H9 (cell line): ENCODE data around the gene UVRAG. TPM values are rescaled to one million over a fixed set of nuclear protein-coding genes. Genes with fewer than 3 reads are reported as not detected.

Experiments used
- DNase-seq: peaks from one replicate; pipeline ENCODE4 v3.0.0-alpha.2; 2017
- H2AFZ ChIP-seq: one replicate; pipeline ENCODE4 v1.6.1; 2013; ENCODE audit warnings: mild to moderate bottlenecking, low read length, control low read depth, moderate library complexity
- H2AK5ac ChIP-seq: 2 replicates; pipeline ENCODE4 v1.6.1; 2013; ENCODE audit warnings: low read length, control low read depth, mixed read lengths; ENCODE audit not compliant: insufficient read length
- H2BK120ac ChIP-seq: one replicate; pipeline ENCODE4 v1.6.1; 2013; ENCODE audit warnings: low read depth, mild to moderate bottlenecking, low read length, control low read depth, inconsistent platforms; ENCODE audit not compliant: poor library complexity, severe bottlenecking
- H2BK12ac ChIP-seq: 2 replicates; pipeline ENCODE4 v1.6.1; 2013; ENCODE audit warnings: low read length, control low read depth, mixed read lengths, low read depth; ENCODE audit not compliant: insufficient read length
- H2BK15ac ChIP-seq: 2 replicates; pipeline ENCODE4 v1.6.1; 2013; ENCODE audit warnings: low read depth, low read length, control low read depth
- H2BK20ac ChIP-seq: one replicate; pipeline ENCODE4 v1.6.1; 2013; ENCODE audit warnings: low read depth, mild to moderate bottlenecking, low read length, control low read depth, inconsistent platforms; ENCODE audit not compliant: poor library complexity, severe bottlenecking
- H2BK5ac ChIP-seq: 2 replicates; pipeline ENCODE4 v1.6.1; 2013; ENCODE audit warnings: low read length, control low read depth, mixed read lengths; ENCODE audit not compliant: insufficient read length
- H3K14ac ChIP-seq: 2 replicates; pipeline ENCODE4 v1.6.1; 2013; ENCODE audit warnings: low read length, control low read depth; ENCODE audit not compliant: insufficient read depth
- H3K18ac ChIP-seq: 2 replicates; pipeline ENCODE4 v1.6.1; 2013; ENCODE audit warnings: low read depth, mild to moderate bottlenecking, mixed read lengths, low read length, control low read depth; ENCODE audit not compliant: insufficient read length
- H3K23ac ChIP-seq: 2 replicates; pipeline ENCODE4 v1.6.1; 2013; ENCODE audit warnings: low read length, control low read depth, mixed read lengths, low read depth; ENCODE audit not compliant: insufficient read length
- H3K23me2 ChIP-seq: 2 replicates; pipeline ENCODE4 v1.6.1; 2013; ENCODE audit warnings: low read depth, mild to moderate bottlenecking, mixed read lengths, low read length, control low read depth; ENCODE audit not compliant: insufficient read length, poor library complexity, severe bottlenecking
- H3K27ac ChIP-seq: 2 replicates; pipeline ENCODE4 v1.5.1; 2013; ENCODE audit warnings: low read length, control low read depth, mixed read lengths, low read depth; ENCODE audit not compliant: insufficient read length
- H3K27me3 ChIP-seq: 2 replicates; pipeline ENCODE4 v1.6.1; 2013; ENCODE audit warnings: low read length, control low read depth, inconsistent platforms; ENCODE audit not compliant: insufficient read depth
- H3K4ac ChIP-seq: 2 replicates; pipeline ENCODE4 v1.6.1; 2013; ENCODE audit warnings: low read depth, mild to moderate bottlenecking, control low read depth, inconsistent platforms, low read length, moderate library complexity
- H3K4me1 ChIP-seq: 2 replicates; pipeline ENCODE4 v1.6.1; 2013; ENCODE audit warnings: low read length, control low read depth, inconsistent platforms; ENCODE audit not compliant: insufficient read depth
- H3K4me2 ChIP-seq: 2 replicates; pipeline ENCODE4 v1.6.1; 2013; ENCODE audit warnings: low read length, control low read depth, mixed read lengths; ENCODE audit not compliant: insufficient read length, insufficient read depth
- H3K56ac ChIP-seq: 2 replicates; pipeline ENCODE4 v1.6.1; 2013; ENCODE audit warnings: low read depth, mild to moderate bottlenecking, mixed read lengths, low read length, control low read depth; ENCODE audit not compliant: insufficient read length
- H3K79me1 ChIP-seq: 2 replicates; pipeline ENCODE4 v1.6.1; 2013; ENCODE audit warnings: low read depth, mild to moderate bottlenecking, moderate library complexity, low read length, control low read depth, inconsistent platforms; ENCODE audit not compliant: insufficient read depth, poor library complexity, severe bottlenecking
- H3K79me2 ChIP-seq: 2 replicates; pipeline ENCODE4 v1.6.1; 2013; ENCODE audit warnings: low read length, control low read depth, inconsistent platforms; ENCODE audit not compliant: insufficient read depth
- H3K9ac ChIP-seq: 2 replicates; pipeline ENCODE4 v1.6.1; 2013; ENCODE audit warnings: low read length, control low read depth, mixed read lengths; ENCODE audit not compliant: insufficient read length; ENCODE audit errors: extremely low read depth
- H3K9me3 ChIP-seq: one replicate; pipeline ENCODE4 v1.6.1; 2013; ENCODE audit warnings: low read depth, low read length, inconsistent platforms; ENCODE audit not compliant: control insufficient read depth
- H3T11ph ChIP-seq: one replicate; pipeline ENCODE4 v1.6.1; 2013; ENCODE audit warnings: mild to moderate bottlenecking, low read length, control low read depth, inconsistent platforms
- H4K20me1 ChIP-seq: one replicate; pipeline ENCODE4 v1.6.1; 2013; ENCODE audit not compliant: control insufficient read depth, insufficient read length, insufficient read depth
- H4K5ac ChIP-seq: 2 replicates; pipeline ENCODE4 v1.6.1; 2013; ENCODE audit warnings: low read depth, mild to moderate bottlenecking, mixed read lengths, low read length, control low read depth; ENCODE audit not compliant: insufficient read length
- H4K8ac ChIP-seq: replicated peaks from 2 replicates; pipeline ENCODE4 v1.6.1; 2013; ENCODE audit warnings: low read length, control low read depth, mixed read lengths, low read depth; ENCODE audit not compliant: insufficient read length
- H4K91ac ChIP-seq: 2 replicates; pipeline ENCODE4 v1.6.1; 2013; ENCODE audit warnings: low read depth, mild to moderate bottlenecking, moderate library complexity, mixed read lengths, low read length, control low read depth; ENCODE audit not compliant: insufficient read length
- H3K27ac Mint-ChIP-seq, 3 experiments: 2 replicates in 2 of 3; 3 replicates in 1 of 3; pipeline ENCODE4 v1.8.0; 2020 to 2021; ENCODE audit warnings: mixed read lengths in 3 of 3, mild to moderate bottlenecking in 1 of 3, moderate library complexity in 1 of 3
- H3K27me3 Mint-ChIP-seq: 2 replicates; pipeline ENCODE4 v1.8.0; 2021; ENCODE audit warnings: low read depth, mild to moderate bottlenecking, moderate library complexity, mixed read lengths
- H3K36me3 Mint-ChIP-seq, 3 experiments: 2 replicates in 2 of 3; 3 replicates in 1 of 3; pipeline ENCODE4 v1.8.0; 2020 to 2021; ENCODE audit warnings: low read depth in 3 of 3, mixed read lengths in 3 of 3; ENCODE audit not compliant: insufficient read depth in 1 of 3
- H3K4me1 Mint-ChIP-seq, 2 experiments: 2 replicates each; pipeline ENCODE4 v1.8.0; 2020; ENCODE audit warnings: mixed read lengths in 2 of 2
- H3K4me3 Mint-ChIP-seq, 2 experiments: 2 replicates in 1 of 2; 3 replicates in 1 of 2; pipeline ENCODE4 v1.8.0; 2020 to 2021; ENCODE audit warnings: mild to moderate bottlenecking in 2 of 2, mixed read lengths in 2 of 2, moderate library complexity in 1 of 2
- H3K9me3 Mint-ChIP-seq, 2 experiments: 2 replicates in 1 of 2; 3 replicates in 1 of 2; pipeline ENCODE4 v1.8.0; 2020; ENCODE audit warnings: mild to moderate bottlenecking in 2 of 2, mixed read lengths in 2 of 2, moderate library complexity in 1 of 2
- CTCF ChIP-seq: fragments of 200-600 bp; sonication (generic); conservative IDR thresholded peaks from 3 replicates; pipeline ENCODE4 v1.8.0; 2021; ENCODE audit warnings: antibody characterized with exemption, mild to moderate bottlenecking
- WGBS: extraction: QIAGEN DNeasy Blood & Tissue Kit; methylation state at CpG from one replicate; pipeline ENCODE4 v1.1.7; 2013; ENCODE audit warnings: missing lambda C conversion rate, low lambda C conversion rate, mixed read lengths; ENCODE audit not compliant: insufficient read length; ENCODE audit errors: extremely low coverage; 5-methylcytosine and 5-hydroxymethylcytosine counted together
- total RNA-seq: library from RNA; stranded (reverse); gene quantifications from 2 replicates; pipeline ENCODE4 v1.2.1, GENCODE V29; 2021

Gene UVRAG
- total RNA-seq, 1 experiment from 2014 or later: 18.5 TPM

DNA sequence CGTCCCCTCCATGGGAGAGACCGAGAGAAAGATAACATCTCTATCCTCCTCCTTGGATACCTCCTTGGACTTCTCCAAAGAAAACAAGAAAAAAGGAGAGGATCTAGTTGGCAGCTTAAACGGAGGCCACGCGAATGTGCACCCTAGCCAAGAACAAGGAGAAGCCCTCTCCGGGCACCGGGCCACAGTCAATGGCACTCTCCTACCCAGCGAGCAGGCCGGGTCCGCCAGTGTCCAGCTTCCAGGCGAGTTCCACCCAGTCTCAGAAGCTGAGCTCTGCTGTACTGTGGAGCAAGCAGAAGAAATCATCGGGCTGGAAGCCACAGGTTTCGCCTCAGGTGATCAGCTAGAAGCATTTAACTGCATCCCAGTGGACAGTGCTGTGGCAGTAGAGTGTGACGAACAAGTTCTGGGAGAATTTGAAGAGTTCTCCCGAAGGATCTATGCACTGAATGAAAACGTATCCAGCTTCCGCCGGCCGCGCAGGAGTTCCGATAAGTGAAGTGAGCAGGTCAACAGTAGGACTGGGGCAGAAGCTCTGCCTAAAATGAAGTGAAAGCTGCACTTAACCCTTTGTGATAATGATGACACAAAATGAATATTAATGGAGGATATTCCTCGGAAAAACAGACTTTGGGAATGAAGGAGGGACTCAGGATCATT lies 326.0 kb downstream of the UVRAG start:
- Mint-ChIP-seq H3K27ac (no peak overlapping the region), H3K36me3 (peaks cover 5 to 25% (median 17%) of the 10 kb centered on the region in 3 experiments; a peak in 4 of 7 replicates), H3K4me3 (no peak overlapping the region), H3K27me3 (no peaks in the 10 kb centered on the region), H3K9me3 (no peaks in the 10 kb centered on the region), H3K4me1 (no peaks in the 10 kb centered on the region)
- Histone ChIP-seq H3K14ac (no peak overlapping the region), H3K9ac (no peak overlapping the region), H4K8ac (no peak overlapping the region), H3K18ac (no peak overlapping the region), H2AFZ (no peak overlapping the region), H2BK12ac (no peak overlapping the region), H3K27ac (no peak overlapping the region), H3K23ac (no peak overlapping the region), H3K9me3 (no peaks in the 10 kb centered on the region), H3K79me2 (no peaks in the 10 kb centered on the region), H2BK15ac (no peak overlapping the region), H4K5ac (no peak overlapping the region), H3K23me2 (no peaks in the 10 kb centered on the region), H2AK5ac (no peak overlapping the region), H4K20me1 (no peaks in the 10 kb centered on the region), H3K79me1 (no peaks in the 10 kb centered on the region), H3T11ph (no peak overlapping the region), H4K91ac (no peak overlapping the region), H3K27me3 (no peaks in the 10 kb centered on the region), H3K4me2 (no peak overlapping the region), H2BK20ac (no peak overlapping the region), H3K56ac (no peak overlapping the region), H3K4ac (no peak overlapping the region), H3K4me1 (no peaks in the 10 kb centered on the region; the same call in 1 of the 2 replicates), H2BK120ac (no peak overlapping the region), H2BK5ac (no peak overlapping the region)
- no CpG with 5 or more reads among the region's 22 CpGs for WGBS
- no peak for TF ChIP-seq CTCF
- DNase-seq: no peak
